HG03469 (cell line): ENCODE results near the gene LHPP.
"Not testable (repeated sequence)": the region's sequence is repeated elsewhere in the genome, so short reads cannot be mapped to it uniquely, and the experiment has no call there.

Experiments
- ATAC-seq: cut with Tn5 transposase; IDR thresholded peaks from one replicate; pipeline ENCODE4 v1.9.1; 2021; ENCODE audit warnings: mild to moderate bottlenecking, moderate library complexity, moderate number of reproducible peaks; ENCODE audit not compliant: unreplicated experiment

LHPP gene

GRCh38 chr10:124602646-124603365 lies 141.2 kb downstream of the LHPP start:
- no peak for ATAC-seq

DNA sequence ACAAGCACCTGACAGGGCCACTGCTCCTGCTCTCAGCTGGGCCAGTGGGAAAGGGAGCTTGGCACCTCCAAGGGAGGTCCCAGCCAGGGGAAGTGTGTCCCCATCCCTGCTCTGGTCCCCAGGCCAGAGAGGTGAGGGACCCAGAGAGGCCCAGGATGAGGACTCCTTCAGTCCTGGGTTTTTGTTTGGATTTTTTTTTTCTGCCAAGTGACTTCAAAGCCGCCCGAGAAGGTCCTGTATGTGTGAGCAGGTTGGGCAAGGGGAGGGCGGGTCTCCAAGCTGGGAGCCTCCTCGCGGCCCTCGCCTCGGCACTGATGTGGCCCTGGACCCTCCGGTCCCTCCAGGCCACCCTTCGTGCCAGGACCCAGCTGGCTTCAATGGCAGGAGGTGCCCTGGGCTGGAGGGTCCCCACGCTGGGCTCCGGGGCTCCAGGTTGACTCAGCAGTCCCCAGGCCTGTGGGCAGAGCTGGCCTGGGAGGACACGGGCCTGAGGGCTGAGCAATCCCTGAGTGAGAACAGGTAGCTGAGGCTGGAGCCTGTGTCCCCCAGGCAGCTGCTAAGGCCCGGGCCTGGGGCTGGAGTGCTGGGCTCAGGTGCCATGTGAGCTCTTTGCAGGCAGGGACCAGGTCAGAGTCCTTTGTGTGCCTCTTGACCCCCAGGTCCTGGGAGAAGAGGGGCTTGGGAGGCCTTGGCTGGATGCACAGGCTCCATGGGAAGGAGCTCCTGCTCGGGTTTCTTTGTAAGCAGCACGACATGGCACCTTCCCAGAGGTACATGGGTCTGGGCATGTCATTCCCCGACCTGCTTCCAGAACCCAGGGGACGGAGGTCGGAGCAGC lies 142.0 kb downstream of the LHPP start:
- ATAC-seq = no peak

- no peak for ATAC-seq
Measured at GRCh38 chr10:124604214-124605000, 142.8 kb downstream of the LHPP start.

GRCh38 chr10:124605001-124605370 lies 143.4 kb downstream of the LHPP start:
- no peak for ATAC-seq

DNA sequence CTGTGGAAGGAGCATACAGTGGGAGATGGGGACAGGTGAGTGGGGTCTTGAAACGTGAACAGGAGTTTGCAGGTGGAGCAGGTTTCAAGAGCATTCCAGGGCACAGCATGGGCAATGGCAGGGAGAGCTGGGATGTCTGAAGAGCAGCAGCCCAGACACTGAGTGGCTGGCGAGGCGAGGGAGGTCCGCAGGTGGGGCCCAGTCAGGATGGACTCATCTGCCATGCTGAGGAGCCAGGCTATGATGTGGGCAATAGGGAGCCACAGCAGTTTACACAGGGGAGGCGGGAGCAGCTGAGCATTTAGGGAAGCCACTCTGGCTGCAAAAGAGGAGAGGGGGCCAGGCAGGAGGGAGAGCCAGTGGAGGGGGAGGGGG lies 143.8 kb downstream of the LHPP start:
- ATAC-seq = no peak

- ATAC-seq = no peak
Measured at GRCh38 chr10:124605856-124606812, 144.5 kb downstream of the LHPP start.

DNA sequence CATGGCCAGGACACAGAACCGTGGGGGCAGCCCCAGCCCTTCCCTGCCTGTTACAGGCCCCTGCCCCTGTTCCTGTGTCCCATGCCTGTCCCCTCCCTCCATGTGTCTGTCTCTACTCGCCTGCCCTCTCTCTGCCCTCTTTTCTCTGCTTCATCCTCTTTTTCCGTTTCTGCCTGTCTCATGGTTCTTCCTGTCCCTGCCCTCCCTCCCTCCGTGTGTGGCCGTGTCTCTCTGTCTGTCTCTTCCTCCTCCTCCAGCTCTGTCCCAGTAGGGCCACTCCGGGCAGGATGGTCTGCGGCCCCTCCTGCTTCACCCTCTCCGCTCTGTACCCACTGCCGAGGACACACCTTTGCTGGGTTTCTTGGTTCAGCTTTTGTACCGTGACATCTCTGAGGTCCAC lies 145.2 kb downstream of the LHPP start:
- ATAC-seq = no peak

GRCh38 chr10:124607693-124608092 lies 146.1 kb downstream of the LHPP start:
- ATAC-seq = no peak

- no peak for ATAC-seq
Measured at GRCh38 chr10:124608093-124608721, 146.6 kb downstream of the LHPP start.

DNA sequence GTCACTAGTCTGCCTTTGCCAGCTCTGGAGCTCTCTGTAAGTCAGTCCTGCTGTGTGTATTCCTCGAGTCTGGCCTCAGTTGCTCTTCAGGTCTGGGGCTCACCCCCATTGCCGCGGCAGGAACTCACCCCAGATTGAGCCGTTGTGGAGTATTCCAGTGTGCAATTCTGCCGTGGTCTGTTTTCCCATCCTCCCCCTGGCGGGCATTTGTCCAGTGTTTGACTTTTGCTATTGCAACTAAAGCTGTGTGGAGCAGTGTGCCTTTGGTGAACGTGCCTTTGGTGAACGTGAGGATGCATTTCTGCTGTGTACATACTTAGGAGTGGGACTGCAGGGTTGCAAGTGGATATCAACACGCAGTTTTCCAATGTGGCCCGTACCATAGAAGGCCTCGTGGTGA lies 148.1 kb downstream of the LHPP start:
- no peak for ATAC-seq

- ATAC-seq = not testable (repeated sequence)
Measured at GRCh38 chr10:124610186-124610585, 148.6 kb downstream of the LHPP start.

DNA sequence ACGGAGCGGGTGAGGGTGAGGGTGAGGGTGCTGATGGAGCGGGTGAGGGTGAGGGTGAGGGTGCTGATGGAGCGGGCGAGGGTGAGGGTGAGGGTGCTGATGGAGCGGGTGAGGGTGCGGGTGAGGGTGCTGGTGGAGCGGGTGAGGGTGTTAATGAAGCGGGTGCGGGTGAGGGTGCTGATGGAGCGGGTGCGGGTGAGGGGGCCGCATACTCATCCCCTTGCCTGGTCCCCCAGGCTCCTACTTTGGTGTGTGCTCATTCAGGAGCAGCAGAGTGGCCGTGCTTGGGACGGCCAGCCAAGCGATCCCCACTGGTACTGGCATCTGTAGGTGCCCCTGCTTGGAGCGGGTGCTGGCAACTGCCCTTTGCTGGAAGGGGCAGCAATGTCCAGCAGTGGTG lies 149.2 kb downstream of the LHPP start:
- not testable (repeated sequence) for ATAC-seq

DNA sequence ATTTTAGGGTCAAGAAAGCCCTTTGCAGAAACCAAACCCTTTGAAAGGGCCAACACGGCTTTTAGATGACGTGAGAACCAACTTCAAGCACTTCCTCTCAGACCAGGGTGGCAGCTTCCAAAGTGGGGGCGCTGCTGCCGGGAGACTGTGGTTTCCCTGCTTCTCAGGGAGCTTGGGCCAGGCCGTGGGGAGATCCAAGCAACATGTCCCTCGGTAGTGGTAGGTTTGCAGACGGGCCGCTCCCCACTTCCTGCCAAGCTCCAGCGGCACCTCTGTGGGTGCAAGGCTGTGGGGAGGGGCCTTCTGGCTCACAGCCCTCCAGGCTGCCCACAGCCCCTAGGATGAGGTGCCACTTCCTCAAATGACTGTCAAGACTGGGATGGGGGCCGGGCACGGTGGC lies 150.1 kb downstream of the LHPP start:
- no peak for ATAC-seq

DNA sequence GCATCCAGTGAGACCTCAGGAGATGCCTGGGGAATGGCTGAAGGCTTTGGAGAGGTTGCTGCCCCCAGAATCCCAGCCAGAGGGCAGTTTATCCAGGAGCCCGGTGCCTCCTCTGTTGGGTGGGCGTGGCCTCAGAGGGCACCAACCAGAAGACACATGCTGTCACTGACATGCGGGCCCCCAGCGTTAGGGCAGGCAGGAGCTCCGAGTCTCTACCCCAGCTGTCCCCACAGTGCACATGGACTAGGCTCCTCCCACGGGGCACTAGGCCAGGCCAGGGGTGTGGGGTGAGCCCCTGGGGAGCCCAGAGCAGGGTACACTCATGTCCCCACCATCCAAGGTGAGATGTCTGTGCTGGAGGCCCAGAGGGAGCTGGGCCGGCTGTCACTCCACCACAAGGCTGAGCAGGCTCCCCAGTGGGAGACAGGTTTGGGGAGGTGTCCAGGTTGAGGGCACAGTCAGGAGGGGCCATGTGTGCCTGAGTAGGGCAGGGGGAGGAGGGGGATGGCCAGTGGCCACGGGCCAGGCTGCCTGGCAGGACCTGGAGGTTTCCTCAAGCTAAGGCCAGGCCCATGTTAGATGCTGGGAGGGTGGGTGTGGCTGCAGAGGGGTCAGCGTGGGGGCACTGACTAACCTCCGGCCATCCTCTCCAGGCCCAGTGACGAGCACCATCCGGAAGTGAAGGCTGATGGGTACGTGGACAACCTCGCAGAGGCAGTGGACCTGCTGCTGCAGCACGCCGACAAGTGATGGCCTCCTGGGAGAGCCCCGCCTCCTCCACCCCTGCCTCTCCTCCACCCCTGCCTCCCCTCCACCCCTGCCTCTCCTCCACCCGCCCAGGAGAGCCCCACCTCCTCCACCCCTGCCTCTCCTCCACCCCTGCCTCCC lies 151.2 kb downstream of the LHPP start:
- ATAC-seq = no peak

DNA sequence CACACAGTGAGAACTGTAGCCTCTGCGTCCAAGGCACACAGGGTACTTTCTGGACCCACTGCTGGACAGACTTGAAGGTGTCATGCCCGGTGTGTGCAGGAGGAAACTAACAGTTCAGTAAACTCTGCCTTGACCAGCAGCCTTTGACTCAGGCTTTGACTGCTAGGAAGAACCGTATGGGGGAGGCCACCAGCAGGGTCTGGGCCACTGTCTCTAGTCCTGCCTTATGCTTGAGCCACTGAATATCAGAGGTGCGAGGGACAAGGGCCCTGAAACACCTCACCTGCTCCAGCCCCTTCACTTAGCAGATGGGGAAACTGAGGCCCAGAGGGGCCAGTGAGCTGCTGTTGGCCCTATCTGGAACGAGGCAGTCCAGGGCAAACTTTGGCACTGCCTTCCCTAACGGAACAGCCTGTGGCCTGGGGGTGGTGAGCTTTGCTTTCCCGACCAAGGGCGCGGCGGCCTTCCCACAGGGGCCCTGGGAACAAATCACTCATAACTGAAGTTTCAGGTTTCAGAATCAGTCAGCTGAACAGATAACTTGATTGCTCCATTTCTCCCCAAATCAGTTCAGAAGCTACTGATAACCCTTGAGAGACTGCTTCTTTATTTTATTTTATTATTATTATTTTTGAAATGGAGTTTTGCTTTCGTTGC lies 152.5 kb downstream of the LHPP start:
- ATAC-seq = peak; percentile 56

DNA sequence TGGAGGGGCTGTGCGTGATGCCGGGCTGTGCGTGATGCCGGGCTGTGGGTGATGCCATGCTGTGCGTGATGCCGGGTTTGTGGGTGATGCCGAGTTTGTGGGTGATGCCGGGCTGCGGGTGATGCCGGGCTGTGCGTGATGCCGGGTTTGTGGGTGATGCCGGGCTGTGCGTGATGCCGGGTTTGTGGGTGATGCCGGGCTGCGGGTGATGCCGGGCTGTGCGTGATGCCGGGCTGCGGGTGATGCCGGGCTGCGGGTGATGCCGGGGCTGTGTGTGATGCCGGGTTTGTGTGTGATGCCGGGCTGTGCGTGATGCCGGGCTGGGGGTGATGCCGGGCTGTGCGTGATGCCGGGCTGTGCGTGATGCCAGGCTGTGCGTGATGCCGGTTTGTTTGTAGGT lies 153.6 kb downstream of the LHPP start:
- ATAC-seq = no peak

GRCh38 chr10:124616040-124616835 lies 154.6 kb downstream of the LHPP start:
- no peak for ATAC-seq

DNA sequence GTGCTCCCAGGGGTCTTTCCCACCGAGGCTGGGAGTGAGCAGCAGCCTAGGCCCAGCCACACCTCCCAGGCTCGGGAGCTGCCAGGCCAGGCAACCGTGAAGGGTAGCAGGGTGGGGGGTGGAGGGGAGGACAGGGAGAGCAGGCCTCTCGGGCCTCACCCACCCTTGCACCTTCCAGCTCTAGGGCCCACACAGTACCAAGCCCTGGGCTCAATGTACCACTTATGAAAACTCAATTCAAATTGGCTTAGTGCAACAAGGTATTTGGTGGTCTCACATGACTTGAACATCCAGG lies 155.2 kb downstream of the LHPP start:
- ATAC-seq = no peak
